GM12875 (cell line): ENCODE data around the gene CYP27B1.

Experiments used
- H3K4me3 ChIP-seq: one replicate; pipeline ENCODE4 v1.5.1; 2011; ENCODE audit warnings: low read depth, low read length, control low read depth
- CTCF ChIP-seq: IDR thresholded peaks from 2 replicates; pipeline ENCODE4 v1.5.1; 2011; ENCODE audit warnings: low read depth, mild to moderate bottlenecking, control low read depth, inconsistent platforms, low read length, moderate library complexity, borderline replicate concordance; ENCODE audit not compliant: insufficient read depth

Gene CYP27B1

GRCh38 chr12:57766464-57767304 is at the start of gene CYP27B1:
Gene CYP27B1, minus strand, starts transcription at chr12:57767078. Its CDS starts 37 bp downstream, at chr12:57767041.
- no peak for TF ChIP-seq CTCF
- no peak within 1 kb of the TSS for H3K4me3 ChIP-seq

DNA sequence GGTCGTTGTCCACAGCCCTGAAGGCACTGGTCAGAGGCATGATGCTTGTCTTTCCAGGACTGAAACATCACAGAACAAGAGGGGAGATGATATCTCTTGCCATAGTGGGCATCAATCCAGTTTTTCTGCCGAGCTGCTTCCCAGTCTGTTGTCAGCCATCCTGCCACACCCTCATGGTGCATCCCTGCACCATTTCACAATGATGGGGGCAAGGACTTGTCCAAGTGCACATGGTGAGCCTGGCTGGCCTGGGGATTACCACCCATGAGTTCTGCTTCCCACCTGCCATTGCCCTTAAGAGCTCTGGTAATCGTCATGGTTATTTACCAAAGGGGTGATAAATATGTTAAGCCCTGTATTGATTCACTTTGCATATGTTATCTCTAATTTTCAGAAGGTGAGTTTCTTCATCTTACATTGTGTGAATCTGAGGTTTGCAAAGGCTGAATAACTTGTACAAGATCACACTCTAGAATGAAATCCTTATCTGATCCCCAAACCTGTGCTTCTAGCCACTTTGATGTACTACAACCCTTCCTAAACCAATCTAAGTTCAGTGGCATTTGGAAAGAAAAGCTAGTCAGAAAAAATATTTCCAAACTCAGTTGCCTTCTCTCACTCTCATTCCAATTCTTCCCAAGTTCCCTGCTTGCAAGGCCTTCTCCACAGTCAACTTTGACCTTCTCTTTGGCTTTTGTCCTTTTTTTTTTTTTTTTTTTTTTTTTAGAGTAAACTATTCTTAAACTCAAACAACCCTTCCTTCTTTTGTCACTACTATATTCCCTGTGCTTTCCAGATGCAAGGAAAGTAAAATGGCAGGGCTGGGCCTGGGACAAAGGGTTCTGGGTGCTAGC is 49.4 kb upstream of the CYP27B1 start:
- no peak overlapping the region for H3K4me3 ChIP-seq
- TF ChIP-seq CTCF: no peak

- no peak overlapping the region for H3K4me3 ChIP-seq
These were observed 48.5 kb upstream of the CYP27B1 start for GRCh38 chr12:57815177-57816000.

GRCh38 chr12:57813971-57814772 is 47.3 kb upstream of the CYP27B1 start:
- no peak for TF ChIP-seq CTCF
- no peak overlapping the region for H3K4me3 ChIP-seq

More at GRCh38 chr12:57815177-57816000, 48.5 kb upstream of the CYP27B1 start:
- TF ChIP-seq CTCF: no peak

DNA sequence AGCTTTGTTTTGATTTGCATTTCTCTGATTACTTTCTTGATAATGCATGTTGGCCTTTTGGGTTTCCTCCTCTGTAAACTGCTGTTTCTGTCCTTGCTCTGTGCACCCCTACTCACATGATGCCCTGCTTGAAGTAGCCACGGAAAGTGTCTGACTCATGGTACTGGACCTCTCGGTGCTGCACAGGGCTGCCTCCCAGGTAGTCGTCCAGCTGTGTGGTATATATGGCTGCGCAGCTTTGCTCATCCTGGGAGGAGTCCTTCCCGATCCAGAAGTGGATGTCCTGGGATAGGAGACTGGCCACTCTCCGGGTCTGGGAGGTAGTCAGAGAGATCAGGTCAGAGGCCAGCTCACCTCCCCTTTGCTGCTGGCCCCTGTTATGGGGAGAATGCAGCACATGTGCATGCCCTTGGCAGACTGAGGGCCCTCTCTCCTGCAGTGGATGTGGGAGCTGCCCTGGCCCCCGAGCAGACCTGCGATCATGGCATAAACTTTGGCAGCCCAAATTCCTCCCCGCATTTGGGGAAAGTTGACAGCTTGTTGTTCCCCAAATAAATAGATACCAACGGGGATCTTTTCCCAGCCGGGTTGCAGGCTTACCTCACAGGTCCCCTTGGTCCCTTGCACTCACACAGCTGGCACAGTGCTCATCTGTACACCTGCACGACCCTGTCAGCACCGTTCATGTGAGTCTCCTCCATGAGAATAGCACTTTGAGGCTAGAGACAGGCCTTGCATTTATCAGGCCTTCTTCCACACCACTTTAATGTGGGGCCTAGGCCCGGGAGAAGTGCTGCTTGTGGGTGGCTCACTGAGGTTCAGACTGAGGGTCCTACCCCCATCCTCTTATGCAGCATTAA is 46.5 kb upstream of the CYP27B1 start:
- no peak overlapping the region for H3K4me3 ChIP-seq
- TF ChIP-seq CTCF: no peak
